Measurements from ENCODE around the gene ADGRG6.
A peak's percentile ranks its signal among the peaks of the same experiment; 100 is the strongest.

The ADGRG6 gene

DNA sequence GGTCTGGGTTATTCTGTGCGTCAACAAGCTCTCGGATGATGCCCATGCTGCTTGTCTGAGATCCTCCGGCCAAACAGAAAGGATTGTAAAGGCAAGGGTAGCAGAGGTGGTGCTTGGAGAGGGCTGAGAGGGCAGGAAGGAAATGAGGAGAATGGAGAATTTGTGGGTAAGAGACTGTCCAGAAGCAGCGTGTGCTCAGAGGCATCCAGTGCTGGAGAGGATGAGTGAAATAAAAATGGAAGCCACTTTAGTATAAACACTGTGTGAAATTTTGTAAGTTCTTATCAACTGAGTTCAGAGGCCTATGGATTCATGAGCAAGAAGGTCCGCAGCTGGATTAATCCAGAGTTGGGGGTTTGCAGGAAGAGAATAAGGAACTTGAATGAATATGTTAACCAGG is 59.5 kb downstream of the ADGRG6 start:
- no peak for DNase-seq (ENCODE audit: low read depth, low spot score)
- in situ Hi-C loops (cut with HindIII; ENCODE audit: low sequenced_read_pairs): no loop called here
- no peak overlapping the region for H3K4me3 ChIP-seq (ENCODE audit: low read depth, low read length)
- TF ChIP-seq, protein P1, sequence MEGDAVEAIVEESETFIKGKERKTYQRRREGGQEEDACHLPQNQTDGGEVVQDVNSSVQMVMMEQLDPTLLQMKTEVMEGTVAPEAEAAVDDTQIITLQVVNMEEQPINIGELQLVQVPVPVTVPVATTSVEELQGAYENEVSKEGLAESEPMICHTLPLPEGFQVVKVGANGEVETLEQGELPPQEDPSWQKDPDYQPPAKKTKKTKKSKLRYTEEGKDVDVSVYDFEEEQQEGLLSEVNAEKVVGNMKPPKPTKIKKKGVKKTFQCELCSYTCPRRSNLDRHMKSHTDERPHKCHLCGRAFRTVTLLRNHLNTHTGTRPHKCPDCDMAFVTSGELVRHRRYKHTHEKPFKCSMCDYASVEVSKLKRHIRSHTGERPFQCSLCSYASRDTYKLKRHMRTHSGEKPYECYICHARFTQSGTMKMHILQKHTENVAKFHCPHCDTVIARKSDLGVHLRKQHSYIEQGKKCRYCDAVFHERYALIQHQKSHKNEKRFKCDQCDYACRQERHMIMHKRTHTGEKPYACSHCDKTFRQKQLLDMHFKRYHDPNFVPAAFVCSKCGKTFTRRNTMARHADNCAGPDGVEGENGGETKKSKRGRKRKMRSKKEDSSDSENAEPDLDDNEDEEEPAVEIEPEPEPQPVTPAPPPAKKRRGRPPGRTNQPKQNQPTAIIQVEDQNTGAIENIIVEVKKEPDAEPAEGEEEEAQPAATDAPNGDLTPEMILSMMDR (IDR thresholded peaks at IDR 0.05; ENCODE audit: low read depth, low read length): no peak

DNA sequence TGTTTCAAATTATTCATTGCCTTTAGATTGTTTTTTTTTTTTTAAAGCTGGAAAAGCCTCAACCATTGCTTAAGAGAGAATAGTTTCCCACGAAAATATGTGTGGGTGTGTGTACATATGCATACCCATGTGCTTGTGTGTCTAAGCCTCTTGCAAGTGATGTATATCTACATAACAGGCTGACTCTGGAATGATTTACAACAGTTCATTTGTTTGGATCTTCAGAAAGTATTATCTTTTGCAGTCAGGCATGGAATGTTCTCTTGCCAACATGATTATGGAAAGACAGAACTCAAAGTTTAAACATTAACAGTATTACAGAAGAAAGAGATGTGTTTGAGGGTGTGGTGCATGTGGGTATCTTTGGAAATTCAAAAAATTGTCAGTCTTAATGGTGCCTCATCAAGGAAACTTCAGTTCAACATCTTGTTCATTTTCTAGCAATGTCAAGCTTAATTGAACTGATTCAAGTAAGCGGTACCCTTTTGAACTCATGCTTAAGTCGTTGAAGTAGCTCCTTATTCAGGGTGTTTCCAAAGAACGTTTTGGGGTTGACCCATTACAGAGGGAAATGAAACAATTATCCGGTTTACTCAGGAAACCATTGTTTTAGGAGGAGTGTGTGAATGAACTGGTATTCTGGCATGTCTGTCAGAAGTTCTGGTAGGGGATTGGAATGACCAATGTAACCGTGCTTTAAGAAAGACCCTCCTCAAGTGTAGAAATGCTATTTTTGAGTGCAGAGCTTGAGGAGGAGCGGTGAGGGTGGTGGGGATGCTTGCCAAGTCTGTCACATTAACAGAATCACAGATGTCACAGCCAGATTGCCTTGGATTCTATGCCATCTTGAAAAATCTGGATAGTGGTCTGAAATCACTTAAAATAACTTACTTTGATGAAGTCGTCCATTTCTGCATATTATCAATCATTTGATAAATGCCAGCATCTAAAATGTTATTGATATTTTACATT is 60.3 kb downstream of the ADGRG6 start:
- no peak overlapping the region for H3K4me3 ChIP-seq (ENCODE audit: low read depth, low read length)
- in situ Hi-C loops (cut with HindIII; ENCODE audit: low sequenced_read_pairs): no loop called here
- TF ChIP-seq, protein P1 (IDR thresholded peaks at IDR 0.05; ENCODE audit: low read depth, low read length): no peak
- DNase-seq (ENCODE audit: low read depth, low spot score): peak; percentile 22

DNA sequence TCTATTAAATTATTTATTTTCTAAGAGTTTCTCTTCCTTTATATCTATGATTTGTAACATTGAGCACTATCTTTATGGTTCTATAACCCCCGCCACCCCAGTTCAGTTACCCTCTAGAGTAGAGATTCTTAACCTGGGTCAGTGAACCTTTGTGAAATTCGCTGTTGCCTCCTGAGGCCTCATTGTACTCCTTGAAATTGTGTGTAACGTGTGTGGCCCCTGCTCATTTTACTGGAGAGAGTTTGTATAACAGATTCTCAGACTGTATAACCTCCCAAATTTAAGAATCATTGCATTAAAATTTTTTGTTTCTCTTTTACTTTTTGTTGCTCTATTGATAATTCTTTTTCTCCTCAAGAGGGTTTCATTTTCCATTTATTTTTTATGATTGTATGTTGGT is 65.3 kb downstream of the ADGRG6 start:
- TF ChIP-seq, protein P1 (IDR thresholded peaks at IDR 0.05; ENCODE audit: low read depth, low read length): no peak
- no peak for DNase-seq (ENCODE audit: low read depth, low spot score)
- in situ Hi-C loops (cut with HindIII; ENCODE audit: low sequenced_read_pairs): no loop called here
- H3K4me3 ChIP-seq (ENCODE audit: low read depth, low read length): no peak overlapping the region

DNA sequence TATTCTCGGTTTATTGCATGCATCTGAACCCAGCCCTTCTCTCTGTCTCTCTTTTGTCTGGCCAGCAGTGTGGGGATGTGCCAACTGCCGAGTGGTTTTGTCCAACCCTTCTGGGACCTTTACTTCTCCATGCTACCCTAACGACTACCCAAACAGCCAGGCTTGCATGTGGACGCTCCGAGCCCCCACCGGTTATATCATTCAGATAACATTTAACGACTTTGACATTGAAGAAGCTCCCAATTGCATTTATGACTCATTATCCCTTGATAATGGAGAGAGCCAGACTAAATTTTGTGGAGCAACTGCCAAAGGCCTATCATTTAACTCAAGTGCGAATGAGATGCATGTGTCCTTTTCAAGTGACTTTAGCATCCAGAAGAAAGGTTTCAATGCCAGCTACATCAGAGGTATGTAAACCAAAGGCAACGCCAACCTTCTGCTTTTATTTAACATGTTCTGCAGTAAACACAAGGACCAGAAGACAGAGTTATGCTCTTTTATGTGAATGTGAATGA is 65.8 kb downstream of the ADGRG6 start:
- no peak overlapping the region for H3K4me3 ChIP-seq (ENCODE audit: low read depth, low read length)
- DNase-seq (ENCODE audit: low read depth, low spot score): no peak
- TF ChIP-seq, protein P1 (IDR thresholded peaks at IDR 0.05; ENCODE audit: low read depth, low read length): no peak
- in situ Hi-C loops (cut with HindIII; ENCODE audit: low sequenced_read_pairs): no loop called here

DNA sequence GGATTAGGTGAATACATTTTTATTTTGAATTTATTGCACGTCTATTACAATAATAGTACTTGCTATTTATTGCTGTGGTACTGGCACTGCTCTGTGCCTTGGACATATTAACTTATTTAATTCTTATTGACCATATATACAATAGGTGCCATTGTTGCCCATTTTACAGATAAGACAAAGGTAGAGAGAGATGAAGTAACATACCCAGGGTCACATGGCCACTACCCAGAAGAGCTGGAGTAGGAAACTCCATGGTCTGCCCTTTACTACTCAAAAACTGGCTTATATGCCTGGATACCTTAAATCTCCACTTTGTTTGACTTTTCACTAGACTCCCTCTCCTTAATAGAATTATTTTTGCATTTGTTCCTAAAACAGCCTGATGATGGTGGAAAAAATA is 67.5 kb downstream of the ADGRG6 start:
- TF ChIP-seq, protein P1 (IDR thresholded peaks at IDR 0.05; ENCODE audit: low read depth, low read length): no peak
- in situ Hi-C loops (cut with HindIII; ENCODE audit: low sequenced_read_pairs): no loop called here
- H3K4me3 ChIP-seq (ENCODE audit: low read depth, low read length): no peak overlapping the region
- no peak for DNase-seq (ENCODE audit: low read depth, low spot score)

DNA sequence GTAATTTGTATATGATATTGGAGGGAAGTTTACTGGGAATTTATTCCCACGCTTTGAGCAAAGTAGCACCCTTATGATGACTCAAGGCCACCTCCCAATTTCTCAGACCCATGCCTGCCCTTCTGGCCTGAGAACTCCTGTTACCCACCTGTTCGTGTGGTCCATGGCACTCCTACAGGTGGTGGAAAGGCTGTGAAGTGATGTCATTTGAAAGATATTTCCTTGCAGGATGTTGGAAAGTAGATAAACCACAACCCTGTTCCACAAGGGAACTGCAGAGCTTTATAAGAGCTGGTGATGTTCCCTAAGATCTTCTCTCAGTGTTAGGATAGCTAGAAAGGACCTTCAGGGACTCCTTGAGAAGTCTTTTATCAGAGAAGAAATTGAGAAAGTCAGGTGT is 70.5 kb downstream of the ADGRG6 start:
- in situ Hi-C loops (cut with HindIII; ENCODE audit: low sequenced_read_pairs): no loop called here
- TF ChIP-seq, protein P1 (IDR thresholded peaks at IDR 0.05; ENCODE audit: low read depth, low read length): no peak
- peak; percentile 54 for DNase-seq (ENCODE audit: low read depth, low spot score)
- no peak overlapping the region for H3K4me3 ChIP-seq (ENCODE audit: low read depth, low read length)

Data from astrocyte of the spinal cord (primary cell).